T follicular helper cell (primary cell): ENCODE results near the gene RNF149.
"Not testable (repeated sequence)": the region's sequence is repeated elsewhere in the genome, so short reads cannot be mapped to it uniquely, and the experiment has no call there.

Source experiments
- DNase-seq: peaks from one replicate; pipeline ENCODE4 v3.0.0-alpha.2; 2020; ENCODE audit warnings: low read depth

RNF149 gene

GRCh38 chr2:101255501-101255900 is 53.0 kb downstream of the RNF149 start:
- no peak for DNase-seq

DNA sequence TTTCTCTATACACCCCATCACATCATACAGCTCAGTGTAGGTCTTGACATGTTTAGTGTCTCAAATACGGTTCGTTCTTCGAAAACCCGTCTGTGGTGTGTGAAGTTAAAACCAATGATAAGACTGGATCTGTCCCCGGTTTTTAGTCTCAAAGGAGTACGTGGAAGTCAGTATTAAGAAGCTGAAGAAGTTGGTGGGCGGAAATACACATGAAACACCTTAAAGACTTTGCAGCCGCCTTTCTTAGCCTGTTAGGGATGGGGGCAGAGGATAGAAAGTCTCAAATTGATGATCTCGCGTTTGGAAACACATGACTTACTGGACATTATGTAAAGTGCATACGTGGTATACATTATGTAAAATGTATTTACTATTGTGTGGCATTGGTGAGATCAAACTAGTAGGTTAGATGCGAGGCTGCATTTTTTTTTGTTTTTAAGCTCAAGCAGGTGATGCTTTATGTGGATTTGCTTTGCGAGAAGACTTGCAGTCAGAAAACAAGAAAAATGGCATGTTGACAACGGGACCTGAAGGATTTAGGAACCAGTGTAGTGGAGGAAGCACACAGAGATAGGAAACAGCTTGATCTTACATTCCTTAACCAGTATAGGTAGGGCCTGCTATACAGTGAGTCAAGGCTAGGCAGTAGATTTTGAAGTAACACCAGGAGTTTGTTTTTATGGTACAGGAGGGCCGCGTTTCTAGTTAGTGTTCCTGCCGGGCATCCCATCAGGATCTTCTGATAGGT is 54.6 kb downstream of the RNF149 start:
- DNase-seq, result no peak

- peak; percentile 59 for DNase-seq
These were observed 55.3 kb downstream of the RNF149 start for GRCh38 chr2:101253013-101253702.

DNA sequence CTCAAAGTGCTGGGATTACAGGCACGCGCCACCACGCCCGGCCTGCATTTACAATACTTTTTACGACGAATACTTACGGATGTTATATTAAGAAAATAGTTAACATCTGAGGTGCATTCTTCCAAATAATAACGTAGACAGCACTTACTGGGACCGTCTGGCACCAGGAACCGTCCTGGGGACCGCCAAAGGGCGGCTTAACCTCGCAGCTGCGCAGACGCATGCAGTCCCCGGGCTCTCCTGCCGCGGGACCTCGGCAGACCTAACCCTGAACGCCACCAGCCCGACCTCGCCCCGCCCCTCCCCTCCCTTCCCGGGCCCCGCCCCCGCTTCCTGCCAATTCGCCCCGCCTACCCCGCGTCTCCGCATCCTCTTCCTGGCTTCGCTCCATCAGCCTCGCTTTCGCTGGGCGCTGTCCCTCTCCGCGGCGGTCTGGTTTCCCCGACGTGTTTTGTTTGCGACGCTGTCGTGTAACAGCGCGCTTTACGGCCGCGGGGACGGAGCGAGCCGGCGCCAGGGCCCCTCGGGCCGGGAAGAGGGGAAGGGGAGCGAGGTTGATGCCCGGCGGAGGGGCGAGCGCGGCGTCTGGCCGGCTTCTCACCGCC is 56.0 kb downstream of the RNF149 start, which contains the start of gene CNOT11:
CNOT11 (plus strand) TSS at position 479 of the 605 bp plus-strand sequence; CDS start at position 558, 79 bp downstream.
- DNase-seq, result peak; percentile 100

DNA sequence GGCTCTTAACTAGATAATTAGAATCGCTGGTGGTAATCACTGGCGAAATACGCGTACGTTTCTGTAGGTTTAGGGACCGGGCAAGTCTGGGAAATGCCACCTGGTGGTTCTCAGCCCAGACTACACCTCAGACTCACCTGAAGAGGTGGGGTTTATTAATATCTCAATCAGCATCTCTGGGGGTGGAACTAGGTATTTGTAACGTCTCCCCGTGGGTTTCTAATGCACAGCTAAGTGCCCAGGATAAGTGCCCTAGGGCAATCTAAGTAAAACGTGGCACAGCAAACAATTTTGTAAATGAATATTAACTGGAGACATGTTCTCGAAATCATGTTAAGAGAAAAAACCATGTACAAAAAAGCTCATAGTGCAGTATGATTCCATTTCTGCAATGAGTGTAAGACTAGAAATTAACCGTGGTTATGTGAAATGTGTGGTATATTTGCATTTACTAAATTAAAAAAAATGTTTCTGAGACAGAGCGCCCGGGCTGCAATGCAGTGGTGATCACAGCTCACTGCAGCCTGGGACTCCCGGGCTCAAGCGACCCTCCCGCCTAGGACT is 56.6 kb downstream of the RNF149 start:
- peak; percentile 37 for DNase-seq

- DNase-seq, result not testable (repeated sequence)
These were observed 57.2 kb downstream of the RNF149 start for GRCh38 chr2:101251246-101251781.

GRCh38 chr2:101249826-101250225 is 58.7 kb downstream of the RNF149 start:
- no peak for DNase-seq

DNA sequence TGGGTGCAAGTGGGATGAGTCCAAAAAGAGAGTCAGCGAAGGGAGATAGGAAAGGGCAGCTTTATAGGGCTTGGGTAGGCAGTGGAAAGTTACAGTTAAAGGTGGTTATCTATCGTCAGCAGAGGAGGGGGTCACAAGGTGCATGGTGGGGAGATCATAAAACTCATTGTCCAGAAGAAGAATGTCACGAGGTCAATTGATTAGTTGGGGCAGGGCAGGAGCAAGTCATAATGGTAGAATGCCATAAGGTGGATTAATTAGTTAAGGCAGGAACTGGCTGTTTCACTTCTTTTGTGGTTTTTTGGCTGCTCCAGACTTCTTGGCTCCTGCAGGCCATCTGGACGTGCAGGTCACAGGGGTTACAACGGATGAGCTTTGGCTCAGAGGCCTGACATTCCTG is 59.7 kb downstream of the RNF149 start:
- DNase-seq, result not testable (repeated sequence)

DNA sequence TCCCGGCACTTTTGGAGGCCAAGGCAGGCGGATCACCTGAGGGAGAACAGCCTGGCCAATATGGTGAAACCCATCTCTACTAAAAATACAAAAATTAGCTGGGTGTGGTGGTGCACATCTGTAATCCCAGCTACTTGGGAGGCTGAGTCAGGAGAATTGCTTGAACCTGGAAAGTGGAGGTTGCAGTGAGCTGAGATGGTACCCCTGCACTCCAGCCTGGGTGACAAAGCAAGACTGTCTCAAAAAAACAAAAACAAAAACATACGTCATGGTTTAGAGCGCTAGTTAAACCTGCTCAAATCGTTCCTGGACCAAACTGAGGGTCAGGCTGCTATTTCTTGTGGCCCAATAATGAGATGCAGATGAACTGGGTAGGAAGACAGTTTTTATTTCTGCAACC is 63.0 kb downstream of the RNF149 start:
- DNase-seq, result not testable (repeated sequence)

DNA sequence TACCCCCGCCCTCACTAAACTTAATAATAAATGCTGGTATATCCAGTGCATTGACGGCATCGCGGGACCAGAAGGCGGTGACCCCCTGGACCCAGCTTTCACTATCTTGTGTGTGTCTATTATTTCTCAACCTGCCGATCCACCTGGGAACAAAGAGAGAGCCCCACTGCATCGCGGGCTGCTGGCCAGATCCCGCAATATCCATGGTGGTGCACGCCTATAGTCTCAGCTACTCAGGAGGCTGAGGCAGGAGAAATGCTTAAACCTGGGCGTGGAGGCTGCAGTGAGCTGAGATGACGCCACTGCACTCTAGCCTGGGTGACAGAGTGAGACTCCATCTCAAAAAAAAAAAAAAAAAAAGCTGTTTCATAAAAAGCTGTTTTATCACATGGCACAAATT is 63.6 kb downstream of the RNF149 start:
- DNase-seq, result not testable (repeated sequence)

- not testable (repeated sequence) for DNase-seq
These were observed 64.1 kb downstream of the RNF149 start for GRCh38 chr2:101244373-101244772.

DNA sequence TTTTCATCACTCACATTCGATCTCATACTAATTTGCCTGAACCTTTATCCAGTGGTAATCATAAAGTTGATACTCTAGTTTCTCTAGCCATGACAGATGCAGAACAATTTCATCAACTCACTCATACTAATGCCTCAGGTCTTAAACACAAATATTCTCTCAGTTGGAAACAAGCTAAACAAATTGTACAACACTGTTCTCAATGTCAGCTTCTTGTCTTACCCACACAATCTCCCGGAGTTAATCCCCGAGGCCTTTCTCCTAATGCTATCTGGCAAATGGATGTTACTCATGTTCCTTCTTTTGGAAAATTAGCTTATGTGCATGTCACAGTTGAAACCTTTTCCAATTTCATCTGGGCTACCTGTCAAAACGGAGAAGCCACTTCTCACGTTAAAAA is 67.3 kb downstream of the RNF149 start:
- no peak for DNase-seq

GRCh38 chr2:101240694-101241093 is 67.8 kb downstream of the RNF149 start:
- DNase-seq, result not testable (repeated sequence)

DNA sequence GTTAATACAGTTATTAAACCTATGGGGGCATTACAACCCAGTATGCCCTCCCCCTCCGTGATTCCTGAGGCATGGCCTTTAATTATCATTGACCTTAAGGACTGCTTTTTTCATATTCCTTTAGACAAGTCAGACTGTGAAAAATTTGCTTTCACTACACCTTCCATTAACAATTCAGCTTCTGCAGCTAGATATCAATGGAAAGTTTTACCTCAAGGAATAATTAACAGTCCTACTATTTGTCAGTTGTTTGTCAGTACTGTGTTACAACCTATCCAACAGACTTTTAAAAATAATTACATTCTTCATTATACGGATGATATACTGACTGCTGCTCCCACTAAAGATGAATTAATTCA is 68.8 kb downstream of the RNF149 start:
- DNase-seq, result not testable (repeated sequence)

DNA sequence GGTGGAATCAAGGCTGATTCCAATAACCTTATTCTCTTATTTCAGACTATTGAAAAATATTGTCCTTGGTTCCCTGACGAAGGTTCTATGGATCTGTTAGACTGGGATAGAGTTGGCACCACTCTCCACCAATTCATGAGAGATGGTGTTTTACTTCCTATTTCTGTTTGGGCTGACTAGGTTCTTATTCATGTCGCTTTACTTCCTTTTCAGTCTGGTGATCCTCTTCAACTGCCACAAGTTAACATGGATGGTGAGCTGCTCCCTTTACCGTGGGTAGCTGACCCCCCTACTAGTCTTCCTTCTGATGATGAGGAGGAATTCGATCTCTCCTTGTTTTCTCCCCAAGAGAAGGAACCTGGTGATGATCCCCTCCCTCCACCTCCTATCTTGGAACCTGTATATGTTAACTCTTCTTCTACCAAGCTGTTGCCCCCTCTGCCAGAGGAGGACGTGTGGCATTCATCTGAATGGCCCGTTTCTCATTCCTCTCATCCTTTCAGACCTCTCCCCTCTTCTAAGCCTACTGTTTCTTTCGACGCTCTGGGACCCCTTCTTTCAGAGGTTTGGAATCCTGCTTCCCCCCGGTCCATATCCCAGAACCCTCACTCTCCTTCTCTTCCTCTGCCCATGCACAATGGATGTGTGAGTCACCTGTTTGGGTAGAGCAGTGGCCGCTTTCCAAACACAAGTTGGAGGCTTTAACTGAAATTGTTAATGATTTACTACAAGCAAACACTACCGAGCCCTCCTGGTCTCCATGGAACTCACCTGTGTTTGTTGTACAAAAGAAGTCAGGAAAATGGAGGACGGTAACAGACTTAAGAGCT is 69.4 kb downstream of the RNF149 start:
- DNase-seq, result no peak

DNA sequence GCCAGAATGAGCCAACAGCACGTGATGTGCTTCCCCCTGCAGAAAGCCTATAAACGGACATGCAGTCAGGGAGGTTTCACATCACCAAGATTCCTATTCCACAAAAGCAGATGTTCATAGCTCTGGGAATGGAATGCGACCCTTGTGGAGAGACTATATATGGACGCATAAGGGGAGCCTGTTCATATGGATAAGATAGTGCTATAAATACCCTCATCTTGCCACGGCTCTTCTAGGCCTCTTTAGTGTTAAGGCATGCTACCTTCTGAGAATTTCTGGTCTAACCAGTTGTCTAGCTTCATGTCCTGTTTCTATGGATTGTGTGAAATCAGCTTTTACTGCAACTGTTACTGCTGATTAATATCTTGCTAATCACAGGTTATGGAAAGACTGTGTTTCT is 70.6 kb downstream of the RNF149 start:
- not testable (repeated sequence) for DNase-seq

DNA sequence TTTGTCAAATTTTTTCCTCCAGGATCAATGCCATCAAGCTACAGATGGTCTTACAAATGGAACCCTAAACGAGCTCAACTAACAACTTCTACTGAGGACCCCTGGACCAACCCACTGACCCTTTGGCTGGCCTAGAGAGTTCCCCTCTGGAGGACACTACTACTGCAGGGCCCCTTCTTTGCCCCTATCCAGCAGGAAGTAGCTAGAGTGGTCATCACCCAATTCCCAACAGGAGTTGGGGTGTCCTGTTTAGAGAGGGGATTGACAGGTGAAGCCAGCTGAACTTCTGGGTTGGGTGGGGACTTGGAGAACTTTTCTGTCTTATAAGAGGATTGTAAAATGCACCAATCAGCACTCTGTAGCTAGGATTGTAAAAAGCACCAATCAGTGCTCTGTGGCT is 72.5 kb downstream of the RNF149 start:
- not testable (repeated sequence) for DNase-seq

DNA sequence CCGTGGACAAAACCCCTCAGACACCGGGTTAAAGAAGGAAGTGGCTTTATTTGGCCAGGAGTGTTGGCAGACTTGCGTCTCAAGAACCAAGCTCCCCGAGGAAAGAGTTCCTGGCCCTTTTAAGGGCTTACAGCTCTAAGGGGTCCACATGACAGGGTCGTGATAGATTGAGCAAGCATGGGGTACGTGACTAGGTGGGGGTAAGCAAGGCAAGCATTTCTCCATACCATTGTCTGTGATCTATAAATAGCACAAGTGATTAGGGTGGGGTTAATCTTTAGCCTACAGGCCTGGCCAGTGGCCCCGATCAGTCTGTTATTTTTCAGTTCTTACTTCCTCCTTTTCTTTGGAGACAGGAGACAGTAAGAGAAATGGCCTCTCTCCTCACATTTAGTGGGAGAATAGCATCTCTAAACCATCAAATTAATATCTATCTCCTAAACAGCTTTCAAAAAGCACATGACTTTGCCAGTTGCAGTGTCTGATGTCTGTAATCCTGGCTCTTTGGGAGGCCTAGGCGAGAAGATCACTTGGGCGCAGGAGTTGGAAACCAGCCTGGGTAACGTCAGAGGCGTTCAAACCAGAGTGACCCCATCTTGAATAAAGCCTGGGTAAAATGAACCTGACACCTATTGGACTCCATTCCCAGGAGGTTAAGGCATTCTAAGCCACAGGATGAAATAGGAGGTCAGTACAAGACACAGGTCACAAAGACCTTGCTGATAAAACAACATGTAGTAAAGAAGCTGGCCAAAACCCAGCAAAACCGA is 74.1 kb downstream of the RNF149 start:
- no peak for DNase-seq

GRCh38 chr2:101232770-101233169 is 75.7 kb downstream of the RNF149 start:
- DNase-seq, result no peak

- DNase-seq, result no peak
These were observed 76.4 kb downstream of the RNF149 start for GRCh38 chr2:101231937-101232730.
